SK-N-SH (cell line): ENCODE measurements around the gene CELF2. TPM values are rescaled to one million over a fixed set of nuclear protein-coding genes. Genes with fewer than 3 reads are reported as not detected.

ENCODE experiments used
- CTCF ChIA-PET: fragments of 300-600, 350-600 bp; formaldehyde crosslinking; extraction: SDS; loops from one replicate; lab custom pipeline; 2021; lab: Yijun Ruan, JAX
- POLR2A ChIA-PET: fragments of 350-600 bp; sonication (Branson Sonifier 250); formaldehyde crosslinking; extraction: SDS; loops from one replicate; lab custom pipeline; 2020; ENCODE audit warnings: antibody characterized with exemption, inconsistent platforms; lab: Yijun Ruan, JAX
- DNase-seq: peaks from one replicate; pipeline ENCODE4 v3.0.0; 2012
- H2AFZ ChIP-seq: fragments of 200-600 bp; sonication (generic); 2 replicates; pipeline ENCODE4 v1.8.1; 2016; ENCODE audit warnings: antibody characterized with exemption, mild to moderate bottlenecking, low read depth
- H3F3A ChIP-seq: fragments of 200-600 bp; sonication (generic); replicated peaks from 2 replicates; pipeline ENCODE3; 2016; ENCODE audit warnings: antibody characterized with exemption, mild to moderate bottlenecking; ENCODE audit not compliant: insufficient read depth
- H3K27ac ChIP-seq, 2 experiments: fragments of 200-500 bp in 1 of 2; fragments of 200-600 bp in 1 of 2; sonication (Bioruptor generic) in 1 of 2; sonication (generic), shearing (Covaris generic) in 1 of 2; 2 replicates each; pipeline versions ENCODE4 v1.5.1 to v1.6.1; 2014 to 2016; ENCODE audit warnings: low read depth in 2 of 2, inconsistent platforms in 1 of 2, low read length in 1 of 2, mild to moderate bottlenecking in 1 of 2, mixed read lengths in 1 of 2
- H3K27me3 ChIP-seq: fragments of 200-600 bp; sonication (generic), shearing (Covaris generic); 2 replicates; pipeline ENCODE4 v1.6.1; 2016; ENCODE audit warnings: mixed run types; ENCODE audit not compliant: insufficient read depth
- H3K36me3 ChIP-seq, 2 experiments: fragments of 200-500 bp in 1 of 2; fragments of 200-600 bp in 1 of 2; sonication (Bioruptor generic) in 1 of 2; sonication (generic) in 1 of 2; replicated peaks in 1 of 2; 2 replicates each; pipeline versions ENCODE3 to v1.5.1; 2014 to 2016; ENCODE audit warnings: low read length in 1 of 2, mild to moderate bottlenecking in 1 of 2; ENCODE audit not compliant: insufficient read depth in 2 of 2, control insufficient read depth in 1 of 2
- H3K4me1 ChIP-seq, 2 experiments: fragments of 200-500 bp in 1 of 2; fragments of 200-600 bp in 1 of 2; sonication (Bioruptor generic) in 1 of 2; sonication (generic), shearing (Covaris generic) in 1 of 2; 2 replicates each; pipeline versions ENCODE4 v1.5.1 to v1.6.1; 2014 to 2016; ENCODE audit warnings: low read depth in 1 of 2, low read length in 1 of 2, mixed run types in 1 of 2; ENCODE audit not compliant: insufficient read depth in 2 of 2, control insufficient read depth in 1 of 2
- H3K4me2 ChIP-seq: fragments of 200-600 bp; sonication (generic), shearing (Covaris generic); 2 replicates; pipeline ENCODE4 v1.6.1; 2017; ENCODE audit warnings: mixed run types
- H3K4me3 ChIP-seq, 2 experiments: fragments of 200-500 bp in 1 of 2; fragments of 200-600 bp in 1 of 2; sonication (Bioruptor generic) in 1 of 2; sonication (generic), shearing (Covaris generic) in 1 of 2; 2 replicates each; pipeline versions ENCODE4 v1.5.1 to v1.8.1; 2014 to 2016; ENCODE audit warnings: low read depth in 2 of 2, inconsistent platforms in 1 of 2, low read length in 1 of 2, mild to moderate bottlenecking in 1 of 2, mixed read lengths in 1 of 2, moderate library complexity in 1 of 2
- H3K79me2 ChIP-seq: fragments of 200-600 bp; sonication (generic); 2 replicates; pipeline ENCODE4 v1.8.1; 2017; ENCODE audit warnings: mild to moderate bottlenecking; ENCODE audit not compliant: insufficient read depth
- H3K9ac ChIP-seq: fragments of 200-600 bp; sonication (generic); 2 replicates; pipeline ENCODE4 v1.6.1; 2017; ENCODE audit warnings: mixed run types
- H3K9me2 ChIP-seq: fragments of 200-600 bp; sonication (generic); 2 replicates; pipeline ENCODE4 v1.6.1; 2017; ENCODE audit warnings: mixed run types
- H3K9me3 ChIP-seq: fragments of 200-600 bp; sonication (generic); 2 replicates; pipeline ENCODE4 v1.6.1; 2017; ENCODE audit warnings: mixed run types, mild to moderate bottlenecking, moderate library complexity
- H4K20me1 ChIP-seq: fragments of 200-600 bp; sonication (generic); 2 replicates; pipeline ENCODE4 v1.6.1; 2017; ENCODE audit warnings: mild to moderate bottlenecking, mixed run types; ENCODE audit not compliant: insufficient read depth
- ELF1 ChIP-seq: IDR thresholded peaks from 2 replicates; pipeline ENCODE4 v1.4.0; 2012
- JUND ChIP-seq: IDR thresholded peaks from 2 replicates; pipeline ENCODE4 v1.4.0; 2012
- MEF2A ChIP-seq: IDR thresholded peaks from 2 replicates; pipeline ENCODE4 v1.4.0; 2012; ENCODE audit warnings: low read depth, borderline replicate concordance
- NRF1 ChIP-seq: IDR thresholded peaks from 2 replicates; pipeline ENCODE4 v1.6.1; 2012; ENCODE audit warnings: low read depth, mild to moderate bottlenecking, low read length
- RXRA ChIP-seq: IDR thresholded peaks from 2 replicates; pipeline ENCODE4 v1.4.0; 2012; ENCODE audit warnings: low read depth, mild to moderate bottlenecking, borderline replicate concordance
- SIN3A ChIP-seq: IDR thresholded peaks from 2 replicates; pipeline ENCODE4 v1.6.1; 2012; ENCODE audit warnings: low read depth, mild to moderate bottlenecking, low read length, moderate library complexity, borderline replicate concordance
- WGBS: methylation state at CpG from one replicate; pipeline ENCODE4 v1.1.6; 2017; ENCODE audit warnings: low lambda C conversion rate; 5-methylcytosine and 5-hydroxymethylcytosine counted together
- polyA plus RNA-seq, 3 experiments: library from polyadenylated mRNA; depleted of rRNA; stranded (reverse); fragments of >200 nt; gene quantifications; 2 replicates each; pipeline ENCODE4 v1.2.3, GENCODE V29; 2012
- TF ChIP-seq, protein P1 (sequence below): IDR thresholded peaks from 2 replicates; pipeline ENCODE4; 2012
- TF ChIP-seq, protein P2 (sequence below): IDR thresholded peaks from 2 replicates; pipeline ENCODE4 v1.6.1; 2012; ENCODE audit warnings: mild to moderate bottlenecking, low read depth, low read length, moderate library complexity
- TF ChIP-seq, protein P3 (sequence below): fragments of 150-350 bp; IDR thresholded peaks from 2 replicates; pipeline ENCODE4 v1.6.1; 2016; ENCODE audit warnings: mild to moderate bottlenecking, low read depth, low read length
- TF ChIP-seq, protein P4 (sequence below): IDR thresholded peaks from 2 replicates; pipeline ENCODE4 v1.4.0; 2012; ENCODE audit warnings: low read depth, borderline replicate concordance
- TF ChIP-seq, protein P5 (sequence below): IDR thresholded peaks from 2 replicates; pipeline ENCODE4 v1.4.0; 2012; ENCODE audit warnings: low read depth

Gene CELF2
- polyA plus RNA-seq, 1 of the 3 experiments (the other 2 are of a cell fraction), result 0.03 TPM

DNA sequence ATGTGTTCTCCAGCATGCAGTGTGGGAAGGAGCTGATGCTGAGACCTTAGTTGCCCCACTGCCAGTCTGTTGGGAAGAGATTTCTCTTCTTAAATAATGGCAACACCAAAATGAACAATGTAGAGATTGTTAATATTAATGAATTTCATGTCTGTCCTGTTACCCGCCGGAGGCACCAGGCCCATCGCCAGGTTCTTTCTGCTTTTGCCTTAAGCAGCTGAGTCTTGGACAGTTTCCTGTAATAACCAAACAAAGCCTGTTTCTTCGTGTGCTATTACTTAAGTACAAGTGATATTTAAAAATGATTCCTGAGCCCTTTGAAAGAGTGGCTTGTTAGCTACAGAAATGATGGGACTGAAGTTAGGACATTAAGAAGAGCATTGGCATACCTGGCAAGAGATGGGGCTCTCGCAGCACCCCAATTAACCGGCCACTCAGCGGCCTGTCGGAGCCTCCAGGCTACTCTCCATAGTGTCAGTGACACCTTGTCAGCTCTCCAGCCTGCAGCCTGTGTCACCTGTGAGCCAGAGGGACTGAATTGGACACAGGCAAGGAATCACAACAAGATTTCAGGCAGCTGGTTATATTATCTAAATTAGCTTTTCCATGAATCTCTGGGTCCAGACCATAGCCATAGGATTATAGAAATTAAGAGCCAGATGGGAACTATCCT lies 142.0 kb downstream of the CELF2 start:
- no peaks in the 10 kb centered on the region for H3K9me2 ChIP-seq
- H3K4me3 ChIP-seq, result no peak overlapping the region
- WGBS, result 65% methylated on average over 8 of the region's 8 CpGs
- H3K9ac ChIP-seq, result no peak overlapping the region
- no peak for DNase-seq
- H3K27me3 ChIP-seq, result no peaks in the 10 kb centered on the region
- ChIA-PET CTCF (no interaction called here), POLR2A (no interaction called here)
- H3K4me1 ChIP-seq, result no peaks in the 10 kb centered on the region
- no peaks in the 10 kb centered on the region for H3K9me3 ChIP-seq
- H3K36me3 ChIP-seq, result no peaks in the 10 kb centered on the region
- H2AFZ ChIP-seq, result no peak overlapping the region
- H3K79me2 ChIP-seq, result no peaks in the 10 kb centered on the region
- H4K20me1 ChIP-seq, result no peaks in the 10 kb centered on the region
- H3K4me2 ChIP-seq, result no peak overlapping the region
- no peak overlapping the region for H3K27ac ChIP-seq
- H3F3A ChIP-seq, result no peaks in the 10 kb centered on the region
- no peak for TF ChIP-seq SIN3A
- TF ChIP-seq RXRA, result no peak
- no peak for TF ChIP-seq NRF1
- TF ChIP-seq, protein P1, sequence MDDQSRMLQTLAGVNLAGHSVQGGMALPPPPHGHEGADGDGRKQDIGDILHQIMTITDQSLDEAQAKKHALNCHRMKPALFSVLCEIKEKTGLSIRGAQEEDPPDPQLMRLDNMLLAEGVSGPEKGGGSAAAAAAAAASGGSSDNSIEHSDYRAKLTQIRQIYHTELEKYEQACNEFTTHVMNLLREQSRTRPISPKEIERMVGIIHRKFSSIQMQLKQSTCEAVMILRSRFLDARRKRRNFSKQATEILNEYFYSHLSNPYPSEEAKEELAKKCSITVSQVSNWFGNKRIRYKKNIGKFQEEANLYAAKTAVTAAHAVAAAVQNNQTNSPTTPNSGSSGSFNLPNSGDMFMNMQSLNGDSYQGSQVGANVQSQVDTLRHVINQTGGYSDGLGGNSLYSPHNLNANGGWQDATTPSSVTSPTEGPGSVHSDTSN, result no peak
- TF ChIP-seq, protein P2, sequence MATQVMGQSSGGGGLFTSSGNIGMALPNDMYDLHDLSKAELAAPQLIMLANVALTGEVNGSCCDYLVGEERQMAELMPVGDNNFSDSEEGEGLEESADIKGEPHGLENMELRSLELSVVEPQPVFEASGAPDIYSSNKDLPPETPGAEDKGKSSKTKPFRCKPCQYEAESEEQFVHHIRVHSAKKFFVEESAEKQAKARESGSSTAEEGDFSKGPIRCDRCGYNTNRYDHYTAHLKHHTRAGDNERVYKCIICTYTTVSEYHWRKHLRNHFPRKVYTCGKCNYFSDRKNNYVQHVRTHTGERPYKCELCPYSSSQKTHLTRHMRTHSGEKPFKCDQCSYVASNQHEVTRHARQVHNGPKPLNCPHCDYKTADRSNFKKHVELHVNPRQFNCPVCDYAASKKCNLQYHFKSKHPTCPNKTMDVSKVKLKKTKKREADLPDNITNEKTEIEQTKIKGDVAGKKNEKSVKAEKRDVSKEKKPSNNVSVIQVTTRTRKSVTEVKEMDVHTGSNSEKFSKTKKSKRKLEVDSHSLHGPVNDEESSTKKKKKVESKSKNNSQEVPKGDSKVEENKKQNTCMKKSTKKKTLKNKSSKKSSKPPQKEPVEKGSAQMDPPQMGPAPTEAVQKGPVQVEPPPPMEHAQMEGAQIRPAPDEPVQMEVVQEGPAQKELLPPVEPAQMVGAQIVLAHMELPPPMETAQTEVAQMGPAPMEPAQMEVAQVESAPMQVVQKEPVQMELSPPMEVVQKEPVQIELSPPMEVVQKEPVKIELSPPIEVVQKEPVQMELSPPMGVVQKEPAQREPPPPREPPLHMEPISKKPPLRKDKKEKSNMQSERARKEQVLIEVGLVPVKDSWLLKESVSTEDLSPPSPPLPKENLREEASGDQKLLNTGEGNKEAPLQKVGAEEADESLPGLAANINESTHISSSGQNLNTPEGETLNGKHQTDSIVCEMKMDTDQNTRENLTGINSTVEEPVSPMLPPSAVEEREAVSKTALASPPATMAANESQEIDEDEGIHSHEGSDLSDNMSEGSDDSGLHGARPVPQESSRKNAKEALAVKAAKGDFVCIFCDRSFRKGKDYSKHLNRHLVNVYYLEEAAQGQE, result no peak
- no peak for TF ChIP-seq JUND
- TF ChIP-seq, protein P3, sequence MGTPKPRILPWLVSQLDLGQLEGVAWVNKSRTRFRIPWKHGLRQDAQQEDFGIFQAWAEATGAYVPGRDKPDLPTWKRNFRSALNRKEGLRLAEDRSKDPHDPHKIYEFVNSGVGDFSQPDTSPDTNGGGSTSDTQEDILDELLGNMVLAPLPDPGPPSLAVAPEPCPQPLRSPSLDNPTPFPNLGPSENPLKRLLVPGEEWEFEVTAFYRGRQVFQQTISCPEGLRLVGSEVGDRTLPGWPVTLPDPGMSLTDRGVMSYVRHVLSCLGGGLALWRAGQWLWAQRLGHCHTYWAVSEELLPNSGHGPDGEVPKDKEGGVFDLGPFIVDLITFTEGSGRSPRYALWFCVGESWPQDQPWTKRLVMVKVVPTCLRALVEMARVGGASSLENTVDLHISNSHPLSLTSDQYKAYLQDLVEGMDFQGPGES, result no peak

DNA sequence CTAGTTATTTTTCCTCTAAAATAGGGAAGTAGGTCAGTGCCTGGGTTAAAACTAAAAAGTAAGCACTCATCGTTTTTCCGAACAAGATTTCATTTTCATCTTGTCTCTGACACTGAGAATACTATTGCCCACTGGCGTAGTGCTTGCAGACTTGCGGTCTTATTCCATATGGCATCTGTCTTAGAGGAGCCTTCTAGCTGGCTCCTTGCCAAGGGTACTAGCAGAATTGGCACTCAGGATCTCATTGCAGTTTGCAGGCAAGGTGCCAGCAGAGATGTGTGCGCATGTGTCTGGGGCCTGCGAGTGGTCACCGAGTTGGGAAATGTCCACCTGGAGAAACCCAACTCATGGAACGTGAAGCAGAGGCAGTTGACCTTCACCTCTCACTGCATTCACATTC lies 143.4 kb downstream of the CELF2 start:
- H3K4me2 ChIP-seq, result no peak overlapping the region
- WGBS, result 55% methylated on average over 8 of the region's 8 CpGs
- no peaks in the 10 kb centered on the region for H3K27me3 ChIP-seq
- no peaks in the 10 kb centered on the region for H3K9me3 ChIP-seq
- H4K20me1 ChIP-seq, result no peaks in the 10 kb centered on the region
- no peaks in the 10 kb centered on the region for H3K79me2 ChIP-seq
- no peaks in the 10 kb centered on the region for H3K9me2 ChIP-seq
- no peak overlapping the region for H2AFZ ChIP-seq
- H3K36me3 ChIP-seq, result no peaks in the 10 kb centered on the region
- no peak for DNase-seq
- H3K9ac ChIP-seq, result no peak overlapping the region
- CTCF ChIA-PET, result no interaction called here
- no peak overlapping the region for H3K27ac ChIP-seq
- POLR2A ChIA-PET, result no interaction called here
- TF ChIP-seq, protein P4, sequence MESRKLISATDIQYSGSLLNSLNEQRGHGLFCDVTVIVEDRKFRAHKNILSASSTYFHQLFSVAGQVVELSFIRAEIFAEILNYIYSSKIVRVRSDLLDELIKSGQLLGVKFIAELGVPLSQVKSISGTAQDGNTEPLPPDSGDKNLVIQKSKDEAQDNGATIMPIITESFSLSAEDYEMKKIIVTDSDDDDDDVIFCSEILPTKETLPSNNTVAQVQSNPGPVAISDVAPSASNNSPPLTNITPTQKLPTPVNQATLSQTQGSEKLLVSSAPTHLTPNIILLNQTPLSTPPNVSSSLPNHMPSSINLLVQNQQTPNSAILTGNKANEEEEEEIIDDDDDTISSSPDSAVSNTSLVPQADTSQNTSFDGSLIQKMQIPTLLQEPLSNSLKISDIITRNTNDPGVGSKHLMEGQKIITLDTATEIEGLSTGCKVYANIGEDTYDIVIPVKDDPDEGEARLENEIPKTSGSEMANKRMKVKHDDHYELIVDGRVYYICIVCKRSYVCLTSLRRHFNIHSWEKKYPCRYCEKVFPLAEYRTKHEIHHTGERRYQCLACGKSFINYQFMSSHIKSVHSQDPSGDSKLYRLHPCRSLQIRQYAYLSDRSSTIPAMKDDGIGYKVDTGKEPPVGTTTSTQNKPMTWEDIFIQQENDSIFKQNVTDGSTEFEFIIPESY, result no peak
- no peak for TF ChIP-seq ELF1
- TF ChIP-seq RXRA, result no peak
- TF ChIP-seq, protein P5, sequence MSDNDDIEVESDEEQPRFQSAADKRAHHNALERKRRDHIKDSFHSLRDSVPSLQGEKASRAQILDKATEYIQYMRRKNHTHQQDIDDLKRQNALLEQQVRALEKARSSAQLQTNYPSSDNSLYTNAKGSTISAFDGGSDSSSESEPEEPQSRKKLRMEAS, result no peak
- no peak for TF ChIP-seq MEF2A
- TF ChIP-seq, all 33 proteins: peak for 0
- H3K4me3 ChIP-seq, result no peak overlapping the region
- H3F3A ChIP-seq, result no peaks in the 10 kb centered on the region
- peaks cover 0 to 8% of the 10 kb centered on the region in 2 experiments; a peak in 1 of 4 replicates for H3K4me1 ChIP-seq
